ENCODE results near the gene ATP2C2.

ATP2C2 gene

DNA sequence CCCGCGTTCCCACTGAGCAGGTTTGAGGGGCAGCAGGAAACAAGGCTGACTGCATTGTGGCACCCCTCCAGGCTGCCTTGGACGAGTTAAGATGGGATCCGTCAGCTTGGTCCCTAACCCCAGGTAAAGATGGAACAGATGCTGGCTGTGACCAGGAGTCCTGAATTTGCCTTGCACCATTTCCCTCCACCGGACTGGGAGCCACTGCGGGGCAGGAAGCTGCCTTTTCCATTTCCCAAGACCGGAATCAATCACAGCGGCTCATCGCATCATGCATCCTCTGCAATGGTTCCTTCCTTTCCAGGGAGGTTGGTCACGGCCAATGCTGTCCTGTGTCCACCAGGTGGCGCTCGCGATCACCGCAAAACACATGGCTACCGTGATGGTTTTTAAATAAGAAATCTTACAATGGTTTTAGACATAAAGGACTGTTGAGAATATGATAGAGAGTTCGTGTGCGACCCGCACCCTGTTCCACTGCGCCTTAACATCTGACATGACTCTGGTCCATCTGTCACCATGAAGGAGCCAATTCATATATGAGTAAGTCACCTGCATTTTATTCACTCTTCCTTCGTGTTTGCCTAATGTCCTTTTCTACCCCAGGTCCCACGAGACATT, 143.0 kb downstream of the ATP2C2 start:
- ChIA-PET CTCF (interaction anchor here (0.6 to 12.1 kb wide), 35 partner anchors 9 to 696 kb away, joined by 3 to 137 read pairs (median 4); partner anchors contain the start of genes COTL1 and KLHL36), POLR2A (interaction anchor here (0.7 kb wide), 2 partner anchors 15 to 499 kb away, joined by 3 to 5 read pairs; no protein-coding TSS in a partner anchor)
- no peak overlapping the region for H3K27ac ChIP-seq (ENCODE audit: extremely low read depth, low read depth, low read length)
- no peaks in the 10 kb centered on the region; the same call in 1 of the 2 replicates for H3K4me1 ChIP-seq (ENCODE audit: control insufficient read depth, insufficient read depth, low read length)
- no peaks in the 10 kb centered on the region for H3K36me3 ChIP-seq (ENCODE audit: control insufficient read depth in 2 of 2, insufficient read depth in 1 of 2, low read length in 2 of 2)
- no peaks in the 10 kb centered on the region for H3K9me3 ChIP-seq (ENCODE audit: control insufficient read depth, insufficient read depth, low read depth, low read length)
- TF ChIP-seq, protein P1, sequence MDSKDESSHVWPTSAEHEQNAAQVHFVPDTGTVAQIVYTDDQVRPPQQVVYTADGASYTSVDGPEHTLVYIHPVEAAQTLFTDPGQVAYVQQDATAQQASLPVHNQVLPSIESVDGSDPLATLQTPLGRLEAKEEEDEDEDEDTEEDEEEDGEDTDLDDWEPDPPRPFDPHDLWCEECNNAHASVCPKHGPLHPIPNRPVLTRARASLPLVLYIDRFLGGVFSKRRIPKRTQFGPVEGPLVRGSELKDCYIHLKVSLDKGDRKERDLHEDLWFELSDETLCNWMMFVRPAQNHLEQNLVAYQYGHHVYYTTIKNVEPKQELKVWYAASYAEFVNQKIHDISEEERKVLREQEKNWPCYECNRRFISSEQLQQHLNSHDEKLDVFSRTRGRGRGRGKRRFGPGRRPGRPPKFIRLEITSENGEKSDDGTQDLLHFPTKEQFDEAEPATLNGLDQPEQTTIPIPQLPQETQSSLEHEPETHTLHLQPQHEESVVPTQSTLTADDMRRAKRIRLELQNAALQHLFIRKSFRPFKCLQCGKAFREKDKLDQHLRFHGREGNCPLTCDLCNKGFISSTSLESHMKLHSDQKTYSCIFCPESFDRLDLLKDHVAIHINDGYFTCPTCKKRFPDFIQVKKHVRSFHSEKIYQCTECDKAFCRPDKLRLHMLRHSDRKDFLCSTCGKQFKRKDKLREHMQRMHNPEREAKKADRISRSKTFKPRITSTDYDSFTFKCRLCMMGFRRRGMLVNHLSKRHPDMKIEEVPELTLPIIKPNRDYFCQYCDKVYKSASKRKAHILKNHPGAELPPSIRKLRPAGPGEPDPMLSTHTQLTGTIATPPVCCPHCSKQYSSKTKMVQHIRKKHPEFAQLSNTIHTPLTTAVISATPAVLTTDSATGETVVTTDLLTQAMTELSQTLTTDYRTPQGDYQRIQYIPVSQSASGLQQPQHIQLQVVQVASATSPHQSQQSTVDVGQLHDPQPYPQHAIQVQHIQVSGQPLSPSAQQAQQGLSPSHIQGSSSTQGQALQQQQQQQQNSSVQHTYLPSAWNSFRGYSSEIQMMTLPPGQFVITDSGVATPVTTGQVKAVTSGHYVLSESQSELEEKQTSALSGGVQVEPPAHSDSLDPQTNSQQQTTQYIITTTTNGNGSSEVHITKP (tag by site-specific recombination; IDR thresholded peaks at IDR 0.05), result peak; percentile 91
- TF ChIP-seq ZNF48 (tag by site-specific recombination; IDR thresholded peaks at IDR 0.05) (no peak), ZNF654 (tag by site-specific recombination; IDR thresholded peaks at IDR 0.05; ENCODE audit: low read depth) (peak; percentile 79), GFI1B (tag by site-specific recombination; IDR thresholded peaks at IDR 0.05) (peak; percentile 83), MYNN (tag by site-specific recombination; IDR thresholded peaks at IDR 0.05; ENCODE audit: borderline replicate concordance) (no peak), ZNF311 (tag by site-specific recombination; IDR thresholded peaks at IDR 0.05; ENCODE audit: borderline replicate concordance) (no peak), ZNF223 (tag by site-specific recombination; IDR thresholded peaks at IDR 0.05) (no peak), ZNF10 (tag by site-specific recombination; IDR thresholded peaks at IDR 0.05) (peak; percentile 73), ZNF174 (tag by site-specific recombination; IDR thresholded peaks at IDR 0.05) (no peak), ZNF510 (tag by site-specific recombination; IDR thresholded peaks at IDR 0.05; ENCODE audit: insufficient replicate concordance) (no peak), ZNF660 (tag by site-specific recombination; IDR thresholded peaks at IDR 0.05) (peak; percentile 91), KLF1 (tag by site-specific recombination; IDR thresholded peaks at IDR 0.05) (no peak), ZNF354C (tag by site-specific recombination; IDR thresholded peaks at IDR 0.05; ENCODE audit: borderline replicate concordance, low read depth) (no peak), ZNF600 (tag by site-specific recombination; IDR thresholded peaks at IDR 0.05) (peak; percentile 38; the same call in 1 of the 2 replicates), ZNF366 (tag by site-specific recombination; conservative IDR thresholded peaks at IDR 0.05) (peak; percentile 70), ZNF175 (tag by site-specific recombination; IDR thresholded peaks at IDR 0.05) (no peak), ZNF335 (tag by site-specific recombination; conservative IDR thresholded peaks at IDR 0.05) (peak; percentile 19; the same call in 1 of the 2 replicates), ZBTB17 (tag by site-specific recombination; IDR thresholded peaks at IDR 0.05) (peak; percentile 71)
- TF ChIP-seq, protein P2, sequence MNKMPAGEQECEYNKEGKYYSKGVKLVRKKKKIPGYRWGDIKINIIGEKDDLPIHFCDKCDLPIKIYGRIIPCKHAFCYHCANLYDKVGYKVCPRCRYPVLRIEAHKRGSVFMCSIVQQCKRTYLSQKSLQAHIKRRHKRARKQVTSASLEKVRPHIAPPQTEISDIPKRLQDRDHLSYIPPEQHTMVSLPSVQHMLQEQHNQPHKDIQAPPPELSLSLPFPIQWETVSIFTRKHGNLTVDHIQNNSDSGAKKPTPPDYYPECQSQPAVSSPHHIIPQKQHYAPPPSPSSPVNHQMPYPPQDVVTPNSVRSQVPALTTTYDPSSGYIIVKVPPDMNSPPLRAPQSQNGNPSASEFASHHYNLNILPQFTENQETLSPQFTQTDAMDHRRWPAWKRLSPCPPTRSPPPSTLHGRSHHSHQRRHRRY (tag by site-specific recombination; IDR thresholded peaks at IDR 0.05), result no peak
- TF ChIP-seq, protein P3, sequence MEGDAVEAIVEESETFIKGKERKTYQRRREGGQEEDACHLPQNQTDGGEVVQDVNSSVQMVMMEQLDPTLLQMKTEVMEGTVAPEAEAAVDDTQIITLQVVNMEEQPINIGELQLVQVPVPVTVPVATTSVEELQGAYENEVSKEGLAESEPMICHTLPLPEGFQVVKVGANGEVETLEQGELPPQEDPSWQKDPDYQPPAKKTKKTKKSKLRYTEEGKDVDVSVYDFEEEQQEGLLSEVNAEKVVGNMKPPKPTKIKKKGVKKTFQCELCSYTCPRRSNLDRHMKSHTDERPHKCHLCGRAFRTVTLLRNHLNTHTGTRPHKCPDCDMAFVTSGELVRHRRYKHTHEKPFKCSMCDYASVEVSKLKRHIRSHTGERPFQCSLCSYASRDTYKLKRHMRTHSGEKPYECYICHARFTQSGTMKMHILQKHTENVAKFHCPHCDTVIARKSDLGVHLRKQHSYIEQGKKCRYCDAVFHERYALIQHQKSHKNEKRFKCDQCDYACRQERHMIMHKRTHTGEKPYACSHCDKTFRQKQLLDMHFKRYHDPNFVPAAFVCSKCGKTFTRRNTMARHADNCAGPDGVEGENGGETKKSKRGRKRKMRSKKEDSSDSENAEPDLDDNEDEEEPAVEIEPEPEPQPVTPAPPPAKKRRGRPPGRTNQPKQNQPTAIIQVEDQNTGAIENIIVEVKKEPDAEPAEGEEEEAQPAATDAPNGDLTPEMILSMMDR (tag by site-specific recombination; IDR thresholded peaks at IDR 0.05), result peak; percentile 71
- TF ChIP-seq, protein P4, sequence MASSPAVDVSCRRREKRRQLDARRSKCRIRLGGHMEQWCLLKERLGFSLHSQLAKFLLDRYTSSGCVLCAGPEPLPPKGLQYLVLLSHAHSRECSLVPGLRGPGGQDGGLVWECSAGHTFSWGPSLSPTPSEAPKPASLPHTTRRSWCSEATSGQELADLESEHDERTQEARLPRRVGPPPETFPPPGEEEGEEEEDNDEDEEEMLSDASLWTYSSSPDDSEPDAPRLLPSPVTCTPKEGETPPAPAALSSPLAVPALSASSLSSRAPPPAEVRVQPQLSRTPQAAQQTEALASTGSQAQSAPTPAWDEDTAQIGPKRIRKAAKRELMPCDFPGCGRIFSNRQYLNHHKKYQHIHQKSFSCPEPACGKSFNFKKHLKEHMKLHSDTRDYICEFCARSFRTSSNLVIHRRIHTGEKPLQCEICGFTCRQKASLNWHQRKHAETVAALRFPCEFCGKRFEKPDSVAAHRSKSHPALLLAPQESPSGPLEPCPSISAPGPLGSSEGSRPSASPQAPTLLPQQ (tag by site-specific recombination; IDR thresholded peaks at IDR 0.05), result peak; percentile 23; the same call in 1 of the 2 replicates
- H3K4me3 ChIP-seq (ENCODE audit: low read depth, low read length), result no peak overlapping the region

All from HEK293 (cell line).